HG02588 (cell line): ENCODE measurements around the gene ZDHHC14.

Experiments used
- ATAC-seq: cut with Tn5 transposase; IDR thresholded peaks from one replicate; pipeline ENCODE4 v1.9.1; 2021; ENCODE audit warnings: mild to moderate bottlenecking, moderate library complexity; ENCODE audit not compliant: unreplicated experiment

ZDHHC14 gene

DNA sequence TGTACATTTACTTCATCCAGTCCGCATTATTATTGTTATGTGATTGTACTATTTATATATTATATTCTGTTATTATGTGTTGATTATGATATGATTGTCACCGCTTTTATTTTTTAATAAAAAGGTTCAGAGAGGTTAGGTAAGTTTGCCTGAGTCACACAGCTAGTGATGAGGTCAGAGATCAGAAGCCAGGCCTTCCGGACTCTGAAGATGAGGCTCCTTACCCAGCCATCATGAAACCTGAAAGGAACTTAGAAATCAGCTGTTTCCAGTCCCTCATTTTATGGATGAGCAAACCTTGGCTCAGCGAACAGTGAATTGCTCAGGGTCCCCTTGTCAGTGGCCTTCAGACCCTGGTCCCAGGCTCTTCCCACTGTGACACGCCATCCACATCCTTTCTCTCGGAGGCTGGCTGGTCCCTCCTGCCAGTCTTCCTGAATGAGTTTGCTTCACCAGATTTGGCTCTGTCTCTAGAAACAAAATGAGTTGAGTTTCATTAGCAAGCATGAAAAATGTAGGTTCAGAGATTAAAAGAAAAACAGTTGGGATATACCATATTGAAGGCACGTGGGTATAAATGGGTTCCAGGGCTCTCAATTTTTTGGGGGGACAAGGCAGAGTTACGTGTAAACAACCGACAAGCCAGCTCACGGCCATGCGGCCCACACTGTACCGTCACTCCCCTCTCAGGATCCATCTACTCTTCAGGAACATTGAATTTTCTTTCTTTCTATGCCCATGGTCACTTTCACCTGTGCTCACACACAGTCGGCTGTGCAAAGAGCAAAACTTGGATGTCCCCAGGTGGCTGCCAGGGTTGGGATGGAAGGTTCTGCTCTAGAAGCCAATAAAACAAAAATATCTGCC is 132.9 kb downstream of the ZDHHC14 start:
- no peak for ATAC-seq

DNA sequence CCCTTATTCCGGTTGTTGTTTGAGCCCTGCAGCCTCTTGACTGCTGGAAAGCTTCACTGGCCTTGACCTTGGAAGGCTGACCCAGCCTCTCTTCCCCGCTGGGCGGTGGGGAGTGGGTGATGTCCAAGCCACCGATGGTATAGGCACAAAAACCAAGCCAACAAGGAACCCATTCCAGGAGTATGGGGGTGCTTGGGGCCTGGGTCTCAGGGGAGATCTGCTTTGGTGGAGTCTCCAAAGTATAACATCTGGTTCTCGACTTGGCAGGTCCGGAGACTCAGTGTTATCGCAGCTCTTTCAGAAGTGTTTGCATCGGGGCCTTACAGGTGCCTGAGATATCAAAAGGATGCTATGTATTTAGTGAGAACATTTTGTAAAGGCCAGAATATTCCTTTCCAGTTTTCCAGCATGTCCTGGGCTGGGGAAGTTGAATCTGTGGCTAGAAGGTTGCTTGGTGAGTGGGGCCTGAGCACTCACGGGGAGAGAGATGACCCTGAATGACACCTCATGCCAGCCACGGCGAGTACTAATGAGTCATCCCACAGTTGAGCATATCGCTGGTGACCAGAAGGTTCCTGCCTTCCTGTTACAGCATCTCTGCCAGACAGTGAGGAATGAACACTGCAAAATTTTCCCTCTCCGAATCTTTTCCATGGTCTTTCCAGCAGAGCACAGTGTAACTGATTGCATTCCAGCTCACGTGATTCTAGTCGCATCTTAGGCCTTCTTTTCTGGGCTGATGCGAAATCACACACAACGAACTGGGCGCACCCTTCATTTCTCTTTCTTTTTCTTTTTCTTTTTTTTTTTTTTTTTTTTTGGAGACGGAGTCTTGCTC is 133.9 kb downstream of the ZDHHC14 start:
- no peak for ATAC-seq

DNA sequence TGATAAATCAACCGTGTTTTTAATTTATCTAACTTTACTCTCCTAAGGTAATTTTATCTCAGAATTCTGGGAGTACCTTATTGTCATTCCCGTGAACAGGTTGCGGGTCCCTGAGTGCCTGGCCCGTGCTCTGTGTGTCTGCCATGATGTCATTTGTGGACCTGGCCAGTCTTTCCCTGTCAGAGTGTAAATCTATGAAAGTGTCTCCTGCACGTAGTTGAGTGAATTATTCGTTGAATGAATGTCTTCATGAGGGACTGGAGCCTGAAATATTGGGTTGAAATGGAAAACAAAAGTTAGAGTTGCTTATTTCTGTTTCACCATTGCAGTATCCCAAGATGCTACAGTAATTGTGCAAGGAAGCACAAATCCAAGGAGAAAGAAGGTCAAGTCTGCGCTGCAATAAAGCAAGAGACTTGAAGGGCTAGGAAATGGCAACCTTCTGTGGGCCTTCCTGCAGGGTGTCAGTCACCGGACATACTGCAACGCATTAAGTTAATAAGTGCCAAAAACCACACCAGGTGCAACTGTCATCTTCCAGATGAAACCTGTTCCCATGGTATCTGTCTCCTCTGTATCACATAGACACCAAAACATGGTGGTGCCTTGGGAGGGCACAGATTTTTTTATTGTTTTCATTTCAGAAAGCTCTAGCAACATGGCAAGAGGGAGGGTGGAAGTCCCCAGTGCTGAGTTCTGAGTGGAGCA is 135.5 kb downstream of the ZDHHC14 start:
- no peak for ATAC-seq

DNA sequence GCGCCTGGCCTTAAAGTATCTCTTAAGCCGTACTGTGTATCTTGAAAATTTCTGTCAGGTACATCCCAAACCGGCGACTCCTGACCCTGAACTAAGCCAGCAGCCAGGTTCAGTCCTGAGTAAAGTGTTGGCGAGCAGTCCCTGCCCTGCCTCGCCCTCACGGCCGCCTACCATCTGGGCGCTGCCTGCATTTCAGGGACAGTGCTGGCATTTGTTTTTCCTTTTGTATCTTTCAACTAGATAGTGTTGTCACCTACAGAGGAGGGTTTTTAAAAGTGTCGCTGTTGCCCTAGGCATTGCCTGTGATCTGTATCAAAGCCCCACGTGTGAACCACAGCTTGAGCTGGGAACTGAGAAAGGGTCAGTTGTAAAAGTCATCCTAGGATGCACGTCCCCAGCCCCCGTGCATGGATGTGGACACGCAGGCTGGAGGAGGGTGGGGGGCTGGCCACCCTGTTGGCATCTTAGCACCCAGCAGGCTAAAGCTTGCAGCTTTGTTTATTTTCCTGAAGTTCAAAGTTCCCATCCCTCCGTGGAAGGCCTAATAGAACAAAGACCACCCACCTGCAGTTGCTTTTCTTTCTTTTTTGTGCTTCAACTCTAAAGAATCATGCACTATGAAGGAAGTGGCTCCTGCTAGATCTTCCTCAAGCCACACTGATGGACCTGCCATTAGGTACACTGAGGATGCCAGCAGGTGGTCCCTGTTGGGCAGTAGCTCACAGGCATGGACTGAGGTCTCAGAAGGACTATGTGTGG is 136.8 kb downstream of the ZDHHC14 start:
- no peak for ATAC-seq

DNA sequence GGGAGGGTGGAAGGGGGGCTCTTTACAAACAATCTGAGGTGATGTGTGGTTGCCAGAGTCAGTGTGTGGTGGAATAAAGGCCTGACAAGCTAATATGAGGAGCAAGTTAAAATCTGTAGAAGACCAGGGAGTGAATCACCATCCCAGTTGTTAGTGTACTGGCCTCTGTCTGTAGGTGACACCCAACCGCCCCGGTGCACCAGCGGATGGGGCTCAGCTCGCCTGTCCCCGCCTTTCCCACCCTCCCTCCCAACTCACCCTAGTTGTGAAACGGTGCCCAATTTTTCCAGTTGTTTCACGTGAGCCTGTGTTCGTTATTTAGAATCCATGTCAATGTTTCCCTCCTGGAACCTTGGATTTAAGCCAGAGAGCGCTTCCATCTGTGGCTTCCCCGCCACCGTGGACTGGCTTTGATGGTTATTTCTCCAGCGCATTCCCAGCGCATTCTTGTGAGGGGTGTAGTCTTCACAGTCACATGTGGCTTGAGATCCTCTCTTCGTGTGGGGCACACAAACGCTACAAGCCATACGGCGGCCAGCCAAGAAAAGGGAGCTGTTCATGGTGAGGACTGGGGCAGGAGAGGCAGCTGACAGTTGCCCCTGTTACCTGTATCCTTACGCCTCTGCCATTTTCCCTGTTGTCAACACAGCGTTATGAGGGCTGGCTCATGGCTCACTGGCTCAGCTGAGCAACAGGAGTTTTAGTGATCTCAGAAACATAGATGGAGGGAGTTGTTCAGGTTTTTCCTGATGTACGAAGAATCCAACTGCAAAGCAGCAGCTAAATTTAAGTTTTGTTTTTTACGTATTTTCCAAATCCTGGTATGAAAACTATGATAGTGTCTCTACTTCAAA is 137.6 kb downstream of the ZDHHC14 start:
- ATAC-seq: no peak

DNA sequence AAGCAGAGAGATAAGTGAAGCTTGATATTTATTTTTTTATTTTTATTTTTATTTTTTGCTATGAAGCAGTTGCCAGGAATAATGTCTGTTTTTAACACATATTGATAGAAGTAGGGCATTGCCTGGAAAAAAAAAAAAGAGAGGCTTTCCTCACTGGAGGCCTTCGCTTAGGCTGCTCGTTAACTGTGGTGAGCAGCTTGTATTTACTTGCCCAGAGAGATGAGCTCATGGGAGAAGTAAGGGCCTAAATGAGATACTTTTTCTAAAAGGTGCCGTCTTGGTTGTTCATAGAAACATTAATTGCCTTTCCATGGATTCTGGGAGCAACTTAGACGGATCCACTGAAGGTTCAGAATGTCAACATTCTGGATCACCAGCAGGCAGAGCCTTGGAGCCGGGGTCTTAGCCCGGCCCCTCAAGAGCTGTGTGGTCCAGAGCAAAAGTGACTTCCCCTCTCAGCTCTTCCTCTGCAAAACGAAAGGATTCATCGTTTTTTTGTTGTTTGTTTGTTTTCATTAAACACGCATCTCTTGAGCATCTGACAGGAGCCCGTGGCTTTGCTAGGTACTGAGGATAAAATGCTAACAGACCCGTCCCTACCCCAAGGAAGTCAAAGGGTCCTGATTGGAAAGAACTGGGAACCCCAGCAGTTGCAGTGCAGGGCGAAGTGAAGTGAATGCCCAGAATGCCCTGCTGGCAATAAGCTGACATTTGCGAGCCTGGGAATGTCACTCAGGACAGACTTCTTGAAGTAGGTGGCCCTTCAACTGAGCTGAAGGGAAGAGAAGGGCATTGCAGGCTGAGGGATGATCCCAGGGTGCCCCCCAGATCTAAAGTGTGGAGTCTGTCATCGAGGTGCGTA is 138.5 kb downstream of the ZDHHC14 start:
- no peak for ATAC-seq

DNA sequence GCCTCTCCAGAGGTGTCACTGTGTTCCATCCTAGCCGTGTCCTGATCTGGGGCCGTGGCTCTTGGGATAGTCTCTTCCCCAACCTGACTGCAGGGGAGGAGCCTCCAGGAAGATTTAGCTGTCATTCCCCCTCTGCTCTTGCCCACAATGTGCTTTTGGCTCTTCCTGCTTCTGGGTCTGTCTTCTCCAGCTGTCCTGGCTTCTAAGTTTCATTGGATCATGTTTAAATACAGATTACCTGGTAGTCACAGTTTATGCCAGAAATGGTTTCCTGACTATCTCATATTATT is 139.1 kb downstream of the ZDHHC14 start:
- no peak for ATAC-seq

DNA sequence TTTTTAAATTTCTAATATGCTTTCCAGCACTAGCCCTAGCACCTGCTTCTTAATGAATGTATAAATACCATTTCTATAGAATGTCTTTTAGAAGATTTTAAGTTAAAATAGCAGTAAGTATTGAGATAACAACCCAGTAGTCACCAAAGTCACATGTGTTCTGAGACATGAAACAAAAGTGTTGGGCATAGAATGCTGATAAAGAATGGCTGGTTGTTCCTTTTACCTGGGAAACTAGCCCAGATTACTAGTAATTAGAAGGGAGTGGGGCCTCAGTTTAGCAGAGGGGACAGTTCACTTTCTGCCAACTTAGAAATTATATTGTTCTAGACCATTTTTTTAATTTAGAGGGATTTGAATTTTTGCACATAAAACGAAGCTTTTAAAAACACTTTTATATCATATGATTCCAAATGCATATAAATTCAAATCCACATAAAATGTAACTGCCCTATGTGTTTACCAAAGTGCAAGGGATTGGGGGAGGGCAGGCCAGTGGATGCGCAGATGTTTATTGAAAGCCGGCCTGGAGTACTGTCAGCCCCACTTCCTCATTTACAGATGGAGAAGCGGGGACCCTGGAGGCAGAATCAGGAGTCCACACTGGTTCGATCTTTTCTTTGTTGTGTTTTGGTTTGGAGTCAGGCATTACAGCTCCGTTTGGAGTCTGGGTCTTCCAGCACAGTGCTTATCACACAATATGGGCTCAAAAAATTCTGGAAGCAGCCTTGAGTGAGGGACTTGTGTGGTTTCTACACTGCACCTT is 139.8 kb downstream of the ZDHHC14 start:
- no peak for ATAC-seq

DNA sequence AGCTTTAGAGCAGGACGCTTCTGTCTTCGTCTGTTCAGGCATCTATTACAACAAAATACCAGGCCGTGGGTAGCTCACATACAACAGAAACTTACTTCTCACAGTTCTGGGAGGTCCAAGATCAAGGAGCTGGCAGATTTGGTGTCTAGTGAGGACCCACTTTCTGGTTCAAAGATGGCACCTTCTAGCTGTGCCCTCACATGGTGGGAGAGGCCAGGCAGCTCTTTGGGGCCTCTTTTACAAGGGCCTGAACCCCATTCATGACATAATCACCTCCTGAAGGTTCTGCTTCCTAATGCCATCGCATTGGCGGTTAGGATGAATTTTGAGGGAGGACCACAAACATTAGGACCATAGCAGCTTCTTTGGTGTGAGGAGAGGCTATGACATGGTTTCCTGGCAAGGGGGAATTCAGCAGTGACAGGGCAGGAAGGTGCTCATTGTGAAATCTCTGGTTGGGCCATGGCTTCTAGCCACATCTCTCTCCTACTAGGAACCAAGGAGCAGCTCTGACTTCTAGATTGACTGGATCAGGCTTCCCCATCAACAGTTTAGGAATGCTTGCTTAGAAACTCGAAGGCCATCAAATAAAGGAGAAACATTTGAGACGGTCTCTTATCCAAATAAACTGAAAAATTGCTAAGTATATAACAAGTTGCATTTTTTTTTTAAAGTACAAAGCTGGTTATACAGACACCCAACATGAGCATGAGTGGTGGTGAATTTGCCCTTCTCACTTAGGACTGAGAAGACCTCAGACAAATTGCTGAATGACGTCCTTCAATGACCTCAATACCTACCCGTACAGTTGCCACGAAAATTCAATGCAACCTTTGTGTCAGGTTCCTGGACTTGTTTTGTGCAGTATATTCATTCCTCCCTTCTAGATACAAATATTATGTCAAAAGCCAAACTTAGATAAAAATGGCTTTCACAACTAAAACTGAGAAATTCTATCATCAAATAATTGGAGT is 140.7 kb downstream of the ZDHHC14 start:
- no peak for ATAC-seq

DNA sequence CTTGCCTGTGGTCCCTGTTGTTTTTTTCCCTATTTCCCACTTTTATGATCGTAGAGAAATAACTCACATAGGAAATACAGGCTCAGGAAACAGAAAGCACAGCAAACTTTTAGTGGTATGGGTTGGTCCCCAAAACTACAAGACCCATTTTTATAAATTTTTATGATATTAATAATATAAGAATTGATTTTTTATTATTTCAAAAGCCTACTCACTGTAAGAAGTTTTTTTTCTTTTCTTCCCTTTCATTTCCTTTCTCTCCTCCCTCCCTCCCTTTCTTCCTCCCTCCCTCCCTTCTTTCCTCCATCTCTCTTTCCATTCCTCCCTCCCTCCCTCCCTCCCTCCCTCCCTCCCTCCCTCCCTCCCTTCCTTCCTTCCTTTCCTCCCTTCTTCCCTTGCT is 141.5 kb downstream of the ZDHHC14 start:
- no peak for ATAC-seq

DNA sequence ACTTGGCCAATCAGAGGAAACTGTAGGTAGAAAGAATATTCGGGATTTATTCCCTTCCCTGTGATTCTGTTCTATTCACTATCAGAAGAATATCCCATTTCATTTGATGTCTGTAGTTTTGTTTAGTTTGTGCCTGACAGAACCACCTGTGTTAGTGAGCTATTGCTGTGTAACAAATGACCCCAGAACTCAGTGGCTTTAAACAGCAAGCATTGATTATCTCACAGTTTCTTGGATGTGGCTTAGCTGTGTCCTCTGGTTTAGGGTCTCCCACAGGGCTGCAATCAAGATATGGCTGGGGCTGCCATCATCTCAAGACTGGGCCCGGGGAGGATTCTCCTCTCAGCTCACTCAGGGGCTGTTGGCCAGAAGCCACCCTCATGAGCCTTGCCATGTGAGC is 143.7 kb downstream of the ZDHHC14 start:
- no peak for ATAC-seq

DNA sequence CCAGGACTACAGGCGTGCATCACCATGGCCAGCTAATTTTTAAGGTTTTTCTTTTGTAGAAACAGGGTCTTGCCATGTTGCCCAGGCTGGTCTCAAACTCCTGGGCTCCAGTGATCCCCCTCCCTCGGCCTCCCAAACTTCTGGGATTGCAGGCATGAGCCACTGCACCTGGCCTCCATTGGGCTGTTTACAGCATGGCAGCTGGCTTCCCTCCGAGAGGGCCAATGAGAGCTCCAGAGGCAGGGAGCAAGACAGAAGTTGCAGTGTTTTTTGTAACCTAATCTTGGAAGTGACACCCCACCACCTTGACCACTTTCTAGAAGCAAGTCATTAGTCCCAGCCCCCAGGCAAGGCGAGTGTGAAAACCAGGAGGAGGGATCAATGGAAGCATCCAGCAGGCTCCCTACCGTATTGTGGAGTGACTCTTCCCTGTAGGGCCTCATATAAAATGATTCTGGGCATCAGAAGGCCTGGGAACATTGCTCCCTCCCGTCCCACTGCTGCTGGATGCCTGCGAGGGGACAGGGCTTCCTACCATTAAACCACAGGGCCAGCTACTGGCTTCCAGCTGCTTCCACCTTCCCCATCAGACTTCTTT is 144.4 kb downstream of the ZDHHC14 start:
- ATAC-seq: no peak

DNA sequence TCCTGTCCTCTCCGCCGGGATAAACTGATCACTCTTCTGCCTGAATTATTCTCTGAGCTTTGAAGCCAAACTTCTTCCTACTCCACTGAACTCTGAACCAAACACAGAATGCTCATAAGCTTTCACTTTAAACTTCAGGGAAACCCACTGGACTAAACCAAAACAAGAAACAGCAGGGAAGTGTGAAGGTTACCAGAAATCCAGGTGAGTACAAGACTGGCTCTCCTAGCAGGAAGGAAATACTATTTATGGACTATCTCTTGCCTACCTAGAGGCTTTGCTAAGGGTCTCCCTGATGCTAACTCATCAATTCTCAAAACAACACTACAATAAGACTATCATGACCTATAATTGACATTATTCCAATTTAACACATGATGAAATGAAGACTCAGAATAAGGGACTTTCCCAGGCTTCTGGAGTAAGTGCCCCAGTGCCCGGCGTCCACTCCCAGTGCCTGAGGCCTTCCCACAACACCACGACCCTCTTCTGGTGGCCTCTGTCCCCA is 145.0 kb downstream of the ZDHHC14 start:
- ATAC-seq: no peak

DNA sequence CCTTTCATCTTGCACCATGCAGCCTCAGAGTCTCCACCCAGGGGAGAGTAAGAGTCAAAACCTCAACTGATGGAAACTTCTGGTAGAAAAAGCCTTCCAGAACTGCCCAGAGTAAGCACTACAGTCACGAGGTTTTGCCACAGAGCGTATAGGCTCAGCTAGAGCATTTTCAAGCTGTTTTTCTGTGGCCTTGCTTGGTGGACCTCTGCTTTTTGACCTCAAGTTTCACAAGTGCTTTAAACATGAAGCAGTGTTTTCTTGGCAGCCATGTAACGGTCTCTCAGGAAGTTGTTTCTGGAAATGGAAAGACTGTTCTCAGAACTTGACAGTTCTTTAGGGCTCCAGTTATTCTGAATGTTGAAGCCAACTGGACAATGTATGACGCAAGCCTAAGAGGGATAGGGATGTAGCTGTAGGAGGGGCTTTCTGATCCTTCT is 146.5 kb downstream of the ZDHHC14 start:
- peak; percentile 64 for ATAC-seq

DNA sequence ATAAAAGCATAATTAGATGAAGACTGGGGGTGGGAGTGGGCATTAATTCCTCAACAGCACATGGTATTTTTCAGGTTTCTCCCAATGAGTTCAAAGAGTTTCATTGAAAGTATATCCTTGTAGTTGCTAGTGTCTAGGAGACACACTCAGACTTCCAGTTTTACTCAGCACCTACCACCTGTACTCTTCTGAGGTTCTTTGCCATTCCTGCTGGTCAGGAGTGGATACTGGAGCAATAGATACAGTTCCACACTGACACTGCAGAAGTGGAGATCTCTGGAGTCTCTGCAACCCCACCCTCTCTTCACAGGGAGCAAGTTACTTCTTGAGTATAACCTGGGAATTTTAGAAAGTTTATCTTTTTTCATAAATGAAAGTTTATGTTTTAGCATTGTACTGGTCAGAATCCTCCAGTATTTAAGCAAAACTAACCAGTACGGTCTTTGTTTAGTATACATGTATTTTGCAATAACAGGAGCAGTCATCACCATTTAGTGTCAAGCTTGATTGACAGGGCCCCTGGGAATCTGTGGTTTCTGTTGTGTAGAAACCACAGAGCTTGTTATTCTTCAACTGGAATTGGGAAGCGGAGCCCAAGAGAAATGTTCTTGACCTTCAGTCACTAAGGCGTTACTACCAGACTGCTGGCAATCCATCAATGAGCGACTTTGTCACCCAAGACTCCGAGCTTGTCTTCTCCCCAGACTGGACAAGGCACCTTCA is 148.1 kb downstream of the ZDHHC14 start:
- no peak for ATAC-seq

DNA sequence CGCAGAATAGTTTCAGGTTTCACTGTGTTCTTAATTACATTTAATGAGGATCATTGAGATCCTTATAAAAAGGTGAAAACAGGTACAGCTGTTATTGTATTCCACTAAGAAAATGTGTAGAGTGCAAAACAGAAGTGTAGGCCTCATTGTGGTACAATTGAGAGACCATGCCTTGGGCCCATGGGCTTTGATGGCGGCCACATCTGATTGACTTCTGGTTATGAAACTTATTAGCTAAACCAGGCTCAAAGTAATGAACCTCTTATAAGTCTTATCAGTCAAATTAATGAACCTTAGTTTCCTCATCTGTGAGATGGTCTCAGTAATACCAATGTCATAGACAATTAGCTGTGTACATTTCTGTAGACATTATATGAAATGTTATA is 148.7 kb downstream of the ZDHHC14 start:
- no peak for ATAC-seq
